Measurements from ENCODE around the gene EVA1C.
"Not testable (repeated sequence)": the region's sequence is repeated elsewhere in the genome, so short reads cannot be mapped to it uniquely, and the experiment has no call there.

The EVA1C gene, protein sequence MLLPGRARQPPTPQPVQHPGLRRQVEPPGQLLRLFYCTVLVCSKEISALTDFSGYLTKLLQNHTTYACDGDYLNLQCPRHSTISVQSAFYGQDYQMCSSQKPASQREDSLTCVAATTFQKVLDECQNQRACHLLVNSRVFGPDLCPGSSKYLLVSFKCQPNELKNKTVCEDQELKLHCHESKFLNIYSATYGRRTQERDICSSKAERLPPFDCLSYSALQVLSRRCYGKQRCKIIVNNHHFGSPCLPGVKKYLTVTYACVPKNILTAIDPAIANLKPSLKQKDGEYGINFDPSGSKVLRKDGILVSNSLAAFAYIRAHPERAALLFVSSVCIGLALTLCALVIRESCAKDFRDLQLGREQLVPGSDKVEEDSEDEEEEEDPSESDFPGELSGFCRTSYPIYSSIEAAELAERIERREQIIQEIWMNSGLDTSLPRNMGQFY

DNA sequence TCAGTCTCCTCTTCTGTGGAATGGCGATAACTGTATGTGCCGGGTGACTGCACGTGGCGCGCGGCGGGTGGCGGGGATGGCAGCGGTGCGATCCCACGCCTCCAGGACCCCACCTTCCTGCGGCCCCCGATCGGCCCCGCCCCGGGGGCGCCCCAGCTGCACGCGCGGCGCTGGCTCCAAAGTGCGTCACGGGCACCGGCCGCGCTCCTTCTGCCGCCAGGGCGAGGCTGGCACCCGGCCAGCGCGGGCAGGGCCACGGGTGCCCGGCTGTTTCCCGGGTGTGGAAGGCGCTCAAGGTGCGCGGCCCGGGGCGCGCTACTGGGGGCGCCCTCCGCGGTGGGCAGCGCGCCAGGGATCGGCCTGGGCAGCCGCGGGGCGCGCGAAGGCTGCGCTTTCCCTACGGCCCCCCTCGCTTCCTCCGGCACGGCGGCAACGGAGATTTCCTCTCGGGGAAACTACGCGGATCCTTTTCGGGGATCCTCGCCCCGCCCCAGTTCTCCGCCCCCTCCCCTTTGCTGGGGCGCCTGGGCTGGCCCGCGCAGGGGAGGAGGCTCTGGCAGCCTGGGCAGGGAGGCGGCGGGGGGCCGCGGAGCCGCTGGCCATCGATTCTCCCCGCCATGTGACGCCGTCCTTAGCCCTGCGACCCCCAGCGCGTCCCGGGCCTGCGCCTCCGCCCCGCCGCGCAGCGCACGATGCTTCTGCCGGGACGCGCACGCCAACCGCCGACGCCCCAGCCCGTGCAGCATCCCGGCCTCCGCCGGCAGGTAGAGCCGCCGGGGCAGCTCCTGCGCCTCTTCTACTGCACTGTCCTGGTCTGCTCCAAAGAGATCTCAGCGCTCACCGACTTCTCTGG, at the start of gene EVA1C:
EVA1C (plus strand) TSS at position 545 of the 853 bp plus-strand sequence; CDS start at position 693, 148 bp downstream.
- Histone ChIP-seq H3K27ac (ENCODE audit: low read depth, low read length) (no peak within 1 kb of the TSS), H3K27me3 (ENCODE audit: control insufficient read depth, insufficient read depth, low read length) (peaks cover 75% of the 10 kb centered on the region), H3K9ac (ENCODE audit: low read length) (peak within 1 kb of the TSS; percentile 5), H3K4me1 (ENCODE audit: control insufficient read depth, insufficient read depth, low read length) (peaks cover 31% of the 10 kb centered on the region), H3K9me3 (ENCODE audit: control insufficient read depth, insufficient read depth, low read depth, low read length) (no peaks in the 10 kb centered on the region), H3K4me3 (ENCODE audit: low read depth, low read length) (peak within 1 kb of the TSS; percentile 70), H3K36me3 (ENCODE audit: control insufficient read depth, insufficient read depth, low read length) (no peaks in the 10 kb centered on the region)

DNA sequence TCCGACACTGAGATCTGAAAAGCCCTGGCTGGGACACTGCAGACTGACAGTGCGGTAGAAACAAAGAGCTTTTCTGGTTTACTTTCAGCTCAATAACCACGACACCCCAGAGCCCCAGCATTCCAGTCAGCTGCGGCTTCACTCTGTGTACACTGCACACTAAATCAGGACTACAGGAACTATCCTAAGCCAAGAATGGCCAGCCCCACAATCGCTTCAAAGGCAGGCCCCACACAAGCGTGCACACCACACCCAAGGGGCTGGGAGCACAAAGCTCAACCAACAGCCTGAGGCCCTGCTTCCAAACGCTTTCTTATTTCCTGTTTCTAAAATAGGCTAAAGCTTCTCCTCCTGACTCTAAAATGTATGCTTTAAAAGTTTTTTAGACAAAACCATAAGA, 48.1 kb upstream of the EVA1C start:
- Histone ChIP-seq H3K9ac (ENCODE audit: low read length) (no peak overlapping the region), H3K27me3 (ENCODE audit: control insufficient read depth, insufficient read depth, low read length) (no peaks in the 10 kb centered on the region), H3K4me3 (ENCODE audit: low read depth, low read length) (no peak overlapping the region), H3K27ac (ENCODE audit: low read depth, low read length) (no peak overlapping the region), H3K36me3 (ENCODE audit: control insufficient read depth, insufficient read depth, low read length) (peaks cover 100% of the 10 kb centered on the region), H3K4me1 (ENCODE audit: control insufficient read depth, insufficient read depth, low read length) (no peaks in the 10 kb centered on the region), H3K9me3 (ENCODE audit: control insufficient read depth, insufficient read depth, low read depth, low read length) (no peaks in the 10 kb centered on the region)

DNA sequence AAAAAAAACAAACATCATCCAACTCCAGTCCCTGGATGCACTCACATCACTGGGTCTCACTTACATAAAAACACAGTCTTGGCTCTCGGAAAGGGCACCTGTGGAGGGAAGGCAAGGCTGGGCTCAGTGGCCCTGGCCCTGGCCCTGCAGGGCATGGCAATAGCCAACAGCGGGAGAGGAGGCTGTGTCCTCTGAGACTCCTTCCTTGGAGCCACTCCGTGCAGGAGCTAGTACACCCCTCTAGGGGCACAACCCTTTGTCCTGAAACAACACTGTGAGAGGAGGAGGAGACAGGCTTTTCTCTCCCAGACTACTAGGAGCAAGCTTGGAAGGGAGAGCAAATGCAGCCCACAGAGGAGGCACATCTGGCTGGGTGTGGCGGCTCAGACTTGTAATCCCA, 47.7 kb upstream of the EVA1C start:
- no peak overlapping the region for H3K4me3 ChIP-seq (ENCODE audit: low read depth, low read length)
- H3K36me3 ChIP-seq (ENCODE audit: control insufficient read depth, insufficient read depth, low read length): peaks cover 100% of the 10 kb centered on the region
- no peaks in the 10 kb centered on the region for H3K9me3 ChIP-seq (ENCODE audit: control insufficient read depth, insufficient read depth, low read depth, low read length)
- H3K9ac ChIP-seq (ENCODE audit: low read length): no peak overlapping the region
- no peak overlapping the region for H3K27ac ChIP-seq (ENCODE audit: low read depth, low read length)
- no peaks in the 10 kb centered on the region for H3K4me1 ChIP-seq (ENCODE audit: control insufficient read depth, insufficient read depth, low read length)
- no peaks in the 10 kb centered on the region for H3K27me3 ChIP-seq (ENCODE audit: control insufficient read depth, insufficient read depth, low read length)

DNA sequence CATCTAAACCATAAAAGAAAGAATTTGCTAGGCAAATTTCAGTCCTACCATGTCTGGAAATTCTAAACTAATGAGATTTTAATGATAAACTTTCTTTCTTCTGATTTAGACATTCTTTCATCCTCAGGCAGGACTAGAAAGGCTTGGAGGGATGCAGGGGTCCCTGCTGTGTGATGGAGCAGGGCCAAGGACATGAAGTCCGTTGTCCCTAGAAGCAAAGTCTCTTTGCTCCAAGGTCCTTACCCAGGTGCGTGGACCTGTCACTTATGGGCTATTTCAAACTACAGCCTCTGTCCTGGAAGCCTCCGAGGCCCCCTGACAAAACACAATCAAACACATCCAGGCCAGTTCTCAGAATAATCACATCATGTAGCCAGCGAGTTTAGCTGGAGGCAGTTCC, 46.3 kb upstream of the EVA1C start:
- H3K27ac ChIP-seq (ENCODE audit: low read depth, low read length): no peak overlapping the region
- H3K9ac ChIP-seq (ENCODE audit: low read length): no peak overlapping the region
- H3K27me3 ChIP-seq (ENCODE audit: control insufficient read depth, insufficient read depth, low read length): no peaks in the 10 kb centered on the region
- H3K9me3 ChIP-seq (ENCODE audit: control insufficient read depth, insufficient read depth, low read depth, low read length): no peaks in the 10 kb centered on the region
- H3K4me3 ChIP-seq (ENCODE audit: low read depth, low read length): no peak overlapping the region
- H3K4me1 ChIP-seq (ENCODE audit: control insufficient read depth, insufficient read depth, low read length): no peaks in the 10 kb centered on the region
- H3K36me3 ChIP-seq (ENCODE audit: control insufficient read depth, insufficient read depth, low read length): peaks cover 96% of the 10 kb centered on the region

DNA sequence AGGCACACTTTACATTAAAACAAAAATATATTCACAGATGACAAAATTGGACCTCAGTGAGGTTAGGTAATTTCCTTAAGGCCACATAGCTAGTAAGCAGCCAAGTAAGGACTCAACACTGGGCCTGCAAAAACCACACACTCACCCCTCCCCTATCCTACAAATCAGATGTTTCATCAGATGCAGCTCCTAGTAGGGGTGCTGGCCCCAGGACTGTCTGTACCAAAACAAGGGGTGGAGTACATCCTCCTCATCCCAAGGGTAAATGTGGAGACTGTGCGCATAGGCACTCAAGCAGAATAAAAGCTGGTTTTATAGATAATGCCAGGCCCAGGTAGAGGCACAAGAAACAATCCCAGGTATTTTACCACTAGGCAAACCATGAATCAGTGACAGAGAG, 45.3 kb upstream of the EVA1C start:
- no peaks in the 10 kb centered on the region for H3K4me1 ChIP-seq (ENCODE audit: control insufficient read depth, insufficient read depth, low read length)
- H3K4me3 ChIP-seq (ENCODE audit: low read depth, low read length): no peak overlapping the region
- no peaks in the 10 kb centered on the region for H3K27me3 ChIP-seq (ENCODE audit: control insufficient read depth, insufficient read depth, low read length)
- no peak overlapping the region for H3K27ac ChIP-seq (ENCODE audit: low read depth, low read length)
- peaks cover 96% of the 10 kb centered on the region for H3K36me3 ChIP-seq (ENCODE audit: control insufficient read depth, insufficient read depth, low read length)
- H3K9ac ChIP-seq (ENCODE audit: low read length): no peak overlapping the region
- H3K9me3 ChIP-seq (ENCODE audit: control insufficient read depth, insufficient read depth, low read depth, low read length): no peaks in the 10 kb centered on the region

DNA sequence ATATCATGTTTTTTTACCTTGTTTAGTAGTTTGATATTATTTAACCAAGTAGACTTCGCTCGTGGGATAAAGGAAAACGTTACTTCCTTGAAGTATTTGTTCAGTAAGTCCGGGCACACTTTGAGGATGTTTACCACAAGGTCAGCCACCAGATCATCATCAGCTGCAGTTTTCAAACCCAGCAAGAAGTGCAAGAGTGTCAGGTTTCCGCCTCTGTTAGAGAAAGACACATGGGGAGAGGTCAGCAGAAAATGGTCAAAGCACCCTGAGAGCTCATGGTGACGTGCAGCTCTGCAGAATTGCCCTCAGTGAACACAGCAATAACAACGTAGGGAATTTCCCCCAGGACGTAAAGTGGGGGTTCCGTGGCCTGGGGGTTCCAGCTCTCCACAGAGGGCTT, 44.1 kb upstream of the EVA1C start:
- H3K36me3 ChIP-seq (ENCODE audit: control insufficient read depth, insufficient read depth, low read length): peaks cover 96% of the 10 kb centered on the region
- no peak overlapping the region for H3K27ac ChIP-seq (ENCODE audit: low read depth, low read length)
- H3K9ac ChIP-seq (ENCODE audit: low read length): no peak overlapping the region
- no peaks in the 10 kb centered on the region for H3K4me1 ChIP-seq (ENCODE audit: control insufficient read depth, insufficient read depth, low read length)
- no peak overlapping the region for H3K4me3 ChIP-seq (ENCODE audit: low read depth, low read length)
- H3K27me3 ChIP-seq (ENCODE audit: control insufficient read depth, insufficient read depth, low read length): no peaks in the 10 kb centered on the region
- H3K9me3 ChIP-seq (ENCODE audit: control insufficient read depth, insufficient read depth, low read depth, low read length): no peaks in the 10 kb centered on the region

DNA sequence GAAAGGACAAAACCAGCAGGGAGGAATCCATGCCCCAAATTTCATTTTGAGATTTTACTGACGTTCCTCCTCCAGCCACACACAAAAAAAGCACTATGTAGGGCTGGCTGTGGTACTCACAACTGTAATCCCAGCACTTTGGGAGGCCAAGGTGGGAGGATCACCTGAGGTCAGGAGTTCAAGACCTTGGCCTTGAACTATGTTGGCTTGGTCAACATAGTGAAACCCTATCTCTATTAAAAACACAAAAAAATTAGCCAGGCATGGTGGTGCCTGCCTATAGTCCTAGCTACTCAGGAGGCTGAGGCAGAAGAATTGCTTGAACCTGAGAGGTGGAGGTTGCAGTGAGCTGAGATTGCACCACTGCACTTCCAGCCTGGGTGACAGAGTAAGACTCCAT, 43.5 kb upstream of the EVA1C start:
- not testable (repeated sequence) for H3K4me3 ChIP-seq (ENCODE audit: low read depth, low read length); H3K27ac ChIP-seq (ENCODE audit: low read depth, low read length); H3K4me1 ChIP-seq (ENCODE audit: control insufficient read depth, insufficient read depth, low read length); H3K27me3 ChIP-seq (ENCODE audit: control insufficient read depth, insufficient read depth, low read length); H3K9ac ChIP-seq (ENCODE audit: low read length); H3K9me3 ChIP-seq (ENCODE audit: control insufficient read depth, insufficient read depth, low read depth, low read length)
- peaks cover 96% of the 10 kb centered on the region for H3K36me3 ChIP-seq (ENCODE audit: control insufficient read depth, insufficient read depth, low read length)

DNA sequence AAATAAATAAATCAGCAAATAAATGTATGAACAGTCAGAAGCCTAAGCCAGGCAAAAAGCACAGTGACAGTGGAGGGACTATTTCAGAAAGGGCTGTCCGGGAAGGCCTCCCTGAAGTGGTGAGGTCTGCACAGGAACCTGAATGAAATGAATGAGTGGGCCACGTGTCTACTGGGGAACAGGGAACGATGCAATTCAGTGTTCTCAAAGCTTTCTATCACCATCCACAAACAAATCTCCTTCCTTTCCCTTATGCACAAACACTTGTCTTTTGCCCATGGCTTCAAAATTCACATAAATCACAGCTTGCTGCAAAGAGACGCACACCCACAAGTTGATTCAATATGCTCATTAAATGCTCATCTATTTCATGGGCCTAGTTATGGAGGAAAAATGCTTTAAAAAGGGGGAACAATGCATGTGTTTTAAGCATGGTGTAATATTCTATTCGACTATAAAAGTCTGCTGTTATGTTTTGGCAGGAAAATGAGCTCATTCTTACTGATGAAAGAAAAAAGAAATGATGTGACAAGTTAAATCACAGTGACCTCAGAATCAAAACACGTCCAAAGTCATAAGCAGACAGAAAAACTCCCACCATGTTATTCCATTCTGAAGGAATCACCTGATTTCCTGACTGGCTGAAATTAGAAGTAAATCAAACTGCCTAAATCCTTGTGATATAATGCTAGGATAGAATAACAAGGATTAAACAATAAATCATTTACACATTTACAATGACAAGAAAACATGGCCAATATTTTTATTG, 41.3 kb upstream of the EVA1C start:
- H3K4me1 ChIP-seq (ENCODE audit: control insufficient read depth, insufficient read depth, low read length): no peaks in the 10 kb centered on the region
- no peak overlapping the region for H3K4me3 ChIP-seq (ENCODE audit: low read depth, low read length)
- peaks cover 94% of the 10 kb centered on the region for H3K36me3 ChIP-seq (ENCODE audit: control insufficient read depth, insufficient read depth, low read length)
- no peaks in the 10 kb centered on the region for H3K27me3 ChIP-seq (ENCODE audit: control insufficient read depth, insufficient read depth, low read length)
- H3K9me3 ChIP-seq (ENCODE audit: control insufficient read depth, insufficient read depth, low read depth, low read length): no peaks in the 10 kb centered on the region
- no peak overlapping the region for H3K27ac ChIP-seq (ENCODE audit: low read depth, low read length)
- H3K9ac ChIP-seq (ENCODE audit: low read length): no peak overlapping the region

DNA sequence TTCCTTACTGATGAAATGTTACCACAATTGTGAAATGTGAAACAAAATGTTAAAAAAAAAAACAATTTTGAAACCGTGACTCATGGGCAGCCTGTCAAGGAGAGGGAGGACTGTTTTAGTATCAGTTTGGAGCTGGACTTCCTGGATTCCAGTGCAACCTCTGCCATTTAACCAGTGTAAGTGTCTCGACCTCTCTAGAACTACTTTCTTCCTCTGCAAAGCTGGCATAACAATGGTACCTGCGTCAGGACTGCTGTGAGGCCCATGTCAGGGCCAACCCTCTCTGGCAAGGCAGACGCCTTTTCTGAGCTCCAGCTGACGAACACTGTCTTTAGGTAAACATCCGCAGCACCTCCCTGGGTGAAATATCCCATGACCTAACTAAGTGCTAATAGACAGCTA, 40.6 kb upstream of the EVA1C start:
- H3K27ac ChIP-seq (ENCODE audit: low read depth, low read length): no peak overlapping the region
- H3K36me3 ChIP-seq (ENCODE audit: control insufficient read depth, insufficient read depth, low read length): peaks cover 94% of the 10 kb centered on the region
- H3K27me3 ChIP-seq (ENCODE audit: control insufficient read depth, insufficient read depth, low read length): no peaks in the 10 kb centered on the region
- no peaks in the 10 kb centered on the region for H3K4me1 ChIP-seq (ENCODE audit: control insufficient read depth, insufficient read depth, low read length)
- no peaks in the 10 kb centered on the region for H3K9me3 ChIP-seq (ENCODE audit: control insufficient read depth, insufficient read depth, low read depth, low read length)
- H3K9ac ChIP-seq (ENCODE audit: low read length): no peak overlapping the region
- no peak overlapping the region for H3K4me3 ChIP-seq (ENCODE audit: low read depth, low read length)

DNA sequence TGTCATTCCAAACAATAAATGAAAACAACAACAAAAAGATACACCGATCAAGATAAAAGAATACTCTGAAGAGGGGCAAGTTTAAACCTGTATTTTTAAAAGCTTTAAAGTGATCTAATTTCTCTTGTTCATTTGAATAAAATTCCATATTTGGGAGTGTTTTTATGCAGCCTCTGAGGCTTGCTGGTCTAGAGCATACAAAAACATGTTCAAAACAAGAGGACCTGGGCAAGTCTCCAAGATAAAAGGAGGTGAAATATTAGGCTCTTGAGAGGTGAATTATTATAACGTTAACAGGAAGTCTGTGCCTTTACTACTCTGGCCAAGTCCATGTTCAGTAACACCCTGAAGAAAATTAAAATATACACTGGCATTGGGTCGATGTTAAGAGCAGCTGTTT, 39.8 kb upstream of the EVA1C start:
- no peaks in the 10 kb centered on the region for H3K4me1 ChIP-seq (ENCODE audit: control insufficient read depth, insufficient read depth, low read length)
- no peak overlapping the region for H3K9ac ChIP-seq (ENCODE audit: low read length)
- H3K4me3 ChIP-seq (ENCODE audit: low read depth, low read length): no peak overlapping the region
- H3K9me3 ChIP-seq (ENCODE audit: control insufficient read depth, insufficient read depth, low read depth, low read length): no peaks in the 10 kb centered on the region
- H3K36me3 ChIP-seq (ENCODE audit: control insufficient read depth, insufficient read depth, low read length): peaks cover 94% of the 10 kb centered on the region
- H3K27me3 ChIP-seq (ENCODE audit: control insufficient read depth, insufficient read depth, low read length): no peaks in the 10 kb centered on the region
- H3K27ac ChIP-seq (ENCODE audit: low read depth, low read length): 0 out of 2 replicates have a peak overlapping the region, but pooled peaks have one; percentile 19

Data from HUES6 (cell line).